GM18511 (cell line): ENCODE measurements around the gene COL18A1.
"Not testable (repeated sequence)": the region's sequence is repeated elsewhere in the genome, so short reads cannot be mapped to it uniquely, and the experiment has no call there.

Source experiments
- ATAC-seq: cut with Tn5 transposase; IDR thresholded peaks from one replicate; pipeline ENCODE4 v1.9.1; 2021; ENCODE audit warnings: mild to moderate bottlenecking, moderate library complexity; ENCODE audit not compliant: unreplicated experiment

Gene COL18A1

GRCh38 chr21:45366931-45367401 is 38.0 kb upstream of the COL18A1 start:
- ATAC-seq = no peak

GRCh38 chr21:45367402-45368351 is 37.3 kb upstream of the COL18A1 start:
- ATAC-seq = no peak

DNA sequence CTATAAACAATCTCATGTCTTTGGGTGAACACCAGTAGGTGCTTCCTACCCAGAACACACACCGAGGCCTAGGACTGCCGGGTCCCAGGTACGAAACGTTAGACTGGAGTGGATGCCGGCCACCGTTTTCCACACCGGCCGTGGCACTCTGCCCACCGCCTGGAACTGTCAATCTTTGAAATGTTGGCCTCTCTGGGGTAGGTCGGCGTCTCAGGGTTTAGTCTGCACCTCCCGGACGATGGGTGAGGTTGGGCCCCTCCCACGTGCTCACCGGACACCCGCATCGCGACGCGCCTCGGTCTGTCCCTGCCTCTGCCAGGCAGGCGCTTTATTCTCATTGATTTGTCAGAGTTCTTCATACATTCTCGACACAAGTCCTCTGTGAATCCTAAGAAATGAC is 35.9 kb upstream of the COL18A1 start:
- not testable (repeated sequence) for ATAC-seq

GRCh38 chr21:45370575-45370974 is 34.4 kb upstream of the COL18A1 start:
- ATAC-seq = no peak

GRCh38 chr21:45371081-45371480 is 33.9 kb upstream of the COL18A1 start:
- no peak for ATAC-seq

DNA sequence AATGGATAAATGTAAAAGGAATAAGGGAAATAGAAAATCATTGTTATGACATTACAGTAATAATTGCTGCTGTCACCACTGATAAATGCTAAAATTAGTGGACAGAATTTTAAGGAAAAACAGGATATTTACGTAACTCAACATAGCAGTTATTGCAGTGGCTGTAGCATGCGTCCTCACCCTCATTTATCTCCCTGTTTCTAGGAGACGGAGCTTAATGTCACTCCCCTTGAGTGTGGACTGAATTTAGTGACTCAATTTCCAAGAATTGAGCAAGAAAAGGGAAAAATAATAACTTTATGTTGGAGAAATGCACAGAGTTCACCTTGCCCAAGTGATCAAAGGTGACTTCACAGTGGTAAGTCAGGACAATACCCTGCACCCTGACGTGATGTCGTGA is 33.3 kb upstream of the COL18A1 start:
- no peak for ATAC-seq

GRCh38 chr21:45372732-45373355 is 32.1 kb upstream of the COL18A1 start:
- ATAC-seq = no peak

- ATAC-seq = no peak
Measured at GRCh38 chr21:45373991-45374816, 30.8 kb upstream of the COL18A1 start.

- no peak for ATAC-seq
Measured at GRCh38 chr21:45374826-45375455, 30.0 kb upstream of the COL18A1 start.

DNA sequence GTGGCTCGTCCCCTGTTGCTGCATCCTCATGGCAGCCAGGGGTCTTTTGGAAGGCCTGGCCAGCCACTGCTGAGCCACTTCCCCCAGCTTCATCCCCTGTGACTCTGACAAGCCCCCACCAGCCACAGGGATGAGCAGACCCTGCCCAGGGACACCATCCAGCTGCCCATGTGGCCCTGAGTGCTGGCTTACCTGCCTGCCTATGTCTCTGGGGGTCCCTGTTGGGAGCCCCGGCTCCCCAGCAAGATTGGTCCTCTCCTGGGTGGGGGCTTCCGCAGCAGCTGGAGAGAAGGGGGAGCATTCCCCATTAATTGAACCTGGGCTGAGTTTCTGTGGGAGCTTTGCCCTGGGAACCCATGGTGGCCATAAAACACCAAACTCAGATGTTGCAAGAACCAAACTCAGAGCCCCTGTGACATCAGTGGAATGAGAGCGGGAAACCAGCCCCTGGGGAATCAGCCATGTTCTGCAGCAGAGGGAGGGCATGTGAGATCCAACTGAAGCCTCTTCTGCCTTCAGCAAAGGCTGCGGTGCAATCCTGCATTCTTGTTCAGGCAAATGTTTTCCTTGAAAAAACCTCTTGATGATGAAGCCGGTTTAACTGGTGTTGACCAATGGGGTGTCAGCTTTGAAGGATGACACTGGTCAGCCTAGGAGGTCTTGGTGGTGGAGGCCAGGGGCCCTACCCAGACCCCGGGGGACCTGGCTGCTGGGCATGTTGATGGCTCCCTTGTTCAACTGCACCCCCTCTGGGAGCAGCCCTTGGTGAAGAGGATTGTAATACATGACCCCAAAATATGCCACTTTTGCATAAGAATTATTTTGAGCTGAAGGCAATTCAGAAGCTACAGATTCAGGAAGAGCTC is 28.3 kb upstream of the COL18A1 start:
- no peak for ATAC-seq

DNA sequence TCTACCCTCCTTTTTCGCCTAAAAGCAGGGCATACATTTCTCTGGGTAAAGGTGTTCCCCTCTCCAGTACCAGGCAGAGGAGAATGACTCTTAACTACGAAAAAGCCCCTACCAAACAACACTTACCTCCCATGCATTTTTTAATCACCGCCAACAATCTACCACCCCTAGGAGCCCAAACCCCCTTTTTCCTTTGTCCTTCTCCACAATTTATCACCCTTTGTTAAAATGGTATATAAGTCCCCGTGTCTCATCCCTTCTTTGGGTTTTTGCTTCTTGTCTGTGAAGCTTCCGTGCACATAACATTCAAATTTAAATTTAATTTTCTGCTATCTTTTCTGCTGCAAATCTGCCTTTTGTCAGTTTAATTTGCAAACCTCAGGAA is 27.6 kb upstream of the COL18A1 start:
- no peak for ATAC-seq

DNA sequence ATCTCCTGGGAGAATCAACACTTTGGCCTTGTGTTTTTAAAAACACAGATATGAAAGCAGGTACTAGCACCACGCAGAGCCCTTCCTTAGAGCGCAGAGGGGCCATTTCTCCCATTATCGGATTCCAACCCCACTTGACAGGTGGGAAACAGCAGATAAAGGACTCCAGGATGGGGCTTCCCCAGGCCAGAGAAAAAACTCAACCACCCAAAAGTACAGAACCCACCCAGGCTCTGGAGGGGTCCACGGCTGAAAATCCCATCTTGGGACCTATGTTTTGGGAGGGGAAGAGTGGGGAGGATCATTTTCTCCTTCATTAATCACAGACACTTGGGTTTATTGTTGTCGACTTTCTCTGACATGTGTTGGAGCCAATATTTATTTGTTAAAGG is 27.1 kb upstream of the COL18A1 start:
- no peak for ATAC-seq

DNA sequence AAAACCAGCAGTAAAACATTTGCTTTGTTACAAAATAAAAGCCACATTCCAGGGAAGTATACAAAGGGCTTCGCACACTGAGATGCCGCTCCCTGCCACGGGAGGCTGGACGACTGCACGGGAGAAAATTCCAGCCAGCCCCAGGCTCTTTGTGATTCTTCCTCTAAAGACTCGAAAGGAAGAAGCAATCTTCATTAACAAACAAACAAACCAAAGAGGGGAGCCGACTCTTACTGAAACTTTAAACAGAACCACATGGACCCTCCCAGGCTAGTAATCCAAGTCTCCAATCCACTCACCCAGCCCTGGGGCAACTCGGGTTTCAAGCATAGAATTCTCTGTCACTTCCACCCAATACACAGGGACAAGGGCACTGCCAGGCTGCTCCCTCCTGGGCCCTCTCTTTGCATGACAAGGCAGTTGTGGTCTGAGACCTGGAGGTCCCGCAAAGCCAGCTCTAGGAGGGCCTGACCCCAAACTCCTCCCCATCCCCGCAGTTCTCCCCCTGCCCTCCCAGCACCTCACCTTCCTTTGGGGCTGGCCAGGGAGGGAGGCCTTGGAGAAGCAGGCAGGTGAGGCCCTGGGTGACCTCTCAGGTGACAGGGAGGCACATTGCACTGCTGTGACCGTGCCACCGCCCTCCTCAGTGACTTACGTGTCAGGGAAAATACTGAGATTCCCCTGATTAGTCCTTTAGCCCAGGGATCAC is 26.6 kb upstream of the COL18A1 start:
- ATAC-seq = no peak

DNA sequence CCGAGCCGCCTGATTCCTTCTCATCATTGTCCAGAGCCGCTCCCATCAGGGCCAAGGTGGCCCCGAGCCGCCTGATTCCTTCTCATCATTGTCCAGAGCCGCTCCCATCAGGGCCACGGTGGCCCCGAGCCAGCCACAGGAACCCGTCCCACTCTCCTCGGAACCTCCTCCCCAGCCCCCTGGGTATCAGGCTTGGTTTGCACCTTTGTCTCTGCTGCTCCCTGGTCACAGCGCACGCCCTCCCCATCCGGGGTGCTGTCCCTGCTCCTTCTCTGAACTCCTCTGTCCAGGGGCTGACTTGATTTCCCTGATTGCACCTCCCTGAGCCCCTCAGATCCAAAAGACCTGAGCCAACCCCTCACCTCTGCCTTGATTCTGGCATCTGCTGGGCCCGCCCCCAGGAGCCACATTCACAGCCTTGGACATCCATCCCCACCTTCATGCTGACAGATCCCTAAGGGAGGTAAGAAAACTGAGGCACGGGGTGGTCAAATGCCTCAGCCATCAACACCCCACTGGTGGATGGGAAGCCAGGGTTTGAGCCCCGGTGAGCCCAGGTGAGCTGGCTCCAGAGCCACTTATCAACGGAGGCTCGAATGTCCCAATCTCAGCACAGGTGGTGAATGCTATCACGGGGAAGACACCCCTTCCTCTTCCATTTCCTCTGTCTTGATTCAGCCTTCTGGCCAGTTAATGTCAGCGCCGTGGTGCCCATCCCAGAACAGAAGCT is 25.6 kb upstream of the COL18A1 start:
- no peak for ATAC-seq

- ATAC-seq = no peak
Measured at GRCh38 chr21:45379901-45380330, 25.0 kb upstream of the COL18A1 start.

- ATAC-seq = no peak
Measured at GRCh38 chr21:45380566-45380965, 24.4 kb upstream of the COL18A1 start.

DNA sequence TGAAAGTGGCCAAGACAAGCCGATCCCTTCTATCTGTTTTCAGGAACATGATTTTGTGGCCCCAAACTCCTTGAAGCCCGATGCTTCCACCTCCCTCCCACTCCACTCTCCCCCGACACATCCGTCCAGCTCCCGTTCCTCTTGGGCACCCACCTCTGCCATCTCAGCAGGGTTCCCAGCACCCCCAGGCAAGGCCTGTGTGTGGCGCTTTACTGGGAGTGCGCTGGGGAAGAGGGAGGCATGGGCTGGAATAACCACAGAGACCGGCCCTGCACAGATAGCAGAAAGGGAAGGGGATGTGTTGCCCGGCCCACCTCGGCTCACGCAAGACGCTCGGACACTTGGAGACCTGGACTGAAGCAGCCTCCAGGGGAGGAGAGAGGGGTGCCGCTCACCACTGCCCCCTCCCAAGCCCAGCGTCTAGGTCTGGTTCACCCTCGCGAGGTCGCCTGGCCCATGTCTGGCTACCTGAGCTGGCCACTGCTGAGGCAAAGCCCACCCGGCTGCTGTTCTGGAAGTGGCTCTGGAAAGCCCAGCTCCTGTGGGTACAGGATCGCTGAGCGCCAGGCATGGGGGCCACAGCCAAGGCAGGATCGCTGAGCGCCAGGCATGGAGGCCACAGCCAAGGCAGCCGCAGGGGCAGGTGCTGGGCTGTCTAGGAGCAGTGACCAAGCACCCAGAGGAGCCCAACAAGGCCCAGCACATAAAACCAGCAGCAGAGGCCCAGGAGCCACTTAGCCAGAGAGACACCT is 23.8 kb upstream of the COL18A1 start:
- ATAC-seq = no peak
